SU-DHL-6 (cell line): ENCODE data around the gene TSHZ3.

Experiments used
- H2AFZ ChIP-seq: fragments of 200-600 bp; sonication (generic); 2 replicates; pipeline ENCODE4 v1.6.1; 2014; ENCODE audit warnings: low read depth, mild to moderate bottlenecking, moderate library complexity, mixed read lengths, antibody characterized with exemption, low read length; ENCODE audit not compliant: severe bottlenecking
- H3F3A ChIP-seq: fragments of 200-600 bp; shearing (Covaris generic); 2 replicates; pipeline ENCODE4 v1.6.0; 2016; ENCODE audit warnings: antibody characterized with exemption, mild to moderate bottlenecking; ENCODE audit not compliant: insufficient read depth
- H3K27ac ChIP-seq: fragments of 200-600 bp; sonication (generic); 2 replicates; pipeline ENCODE4 v1.5.1; 2016; ENCODE audit warnings: low read depth, mild to moderate bottlenecking, low read length, moderate library complexity, mixed read lengths
- H3K27me3 ChIP-seq: fragments of 200-600 bp; sonication (generic), shearing (Covaris generic); 2 replicates; pipeline ENCODE4 v1.6.0; 2014; ENCODE audit warnings: mild to moderate bottlenecking, low read length
- H3K36me3 ChIP-seq: fragments of 200-600 bp; sonication (generic); 2 replicates; pipeline ENCODE4 v1.6.1; 2014; ENCODE audit warnings: mild to moderate bottlenecking, low read length, mixed read lengths
- H3K4me2 ChIP-seq: fragments of 300-600, 200-600 bp; shearing (Covaris generic), sonication (generic); 2 replicates; pipeline ENCODE4 v1.6.0; 2014; ENCODE audit warnings: low read length, low read depth, mild to moderate bottlenecking; ENCODE audit not compliant: poor library complexity, severe bottlenecking
- H3K4me3 ChIP-seq: fragments of 200-600 bp; sonication (generic); 2 replicates; pipeline ENCODE4 v1.5.1; 2014; ENCODE audit warnings: antibody characterized with exemption, low read length, mild to moderate bottlenecking, mixed read lengths; ENCODE audit not compliant: insufficient read depth, poor library complexity, severe bottlenecking
- H3K79me2 ChIP-seq: fragments of 200-600 bp; sonication (generic); 2 replicates; pipeline ENCODE4 v1.6.1; 2014; ENCODE audit warnings: mild to moderate bottlenecking, low read length, moderate library complexity; ENCODE audit not compliant: insufficient read depth
- H3K9ac ChIP-seq: fragments of 200-600 bp; sonication (generic); 2 replicates; pipeline ENCODE4 v1.7.0; 2014; ENCODE audit warnings: mild to moderate bottlenecking, low read length
- H3K9me2 ChIP-seq: fragments of 200-600 bp; sonication (generic); replicated peaks from 2 replicates; pipeline ENCODE4 v1.6.1; 2014; ENCODE audit warnings: low read length; ENCODE audit not compliant: insufficient read depth
- H3K9me3 ChIP-seq: fragments of 200-600 bp; sonication (generic); 2 replicates; pipeline ENCODE4 v1.6.1; 2014; ENCODE audit warnings: low read length, mixed read lengths; ENCODE audit not compliant: insufficient read depth
- H4K20me1 ChIP-seq: fragments of 200-600 bp; sonication (generic); 2 replicates; pipeline ENCODE4 v1.6.1; 2014; ENCODE audit warnings: low read depth, mild to moderate bottlenecking, antibody characterized with exemption, low read length, moderate library complexity, mixed read lengths
- EZH2phosphoT487 ChIP-seq: fragments of 200-600 bp; sonication (generic), shearing (Covaris generic); conservative IDR thresholded peaks from 2 replicates; pipeline ENCODE4 v1.6.1; 2018; ENCODE audit warnings: mild to moderate bottlenecking, antibody characterized with exemption, low read length, moderate library complexity, mixed read lengths
- TF ChIP-seq, protein P1 (sequence below): fragments of 200-600 bp; sonication (generic); IDR thresholded peaks from one replicate; pipeline ENCODE4 v1.5.1; 2017; ENCODE audit warnings: antibody characterized with exemption, mild to moderate bottlenecking, low read length, moderate library complexity; ENCODE audit not compliant: insufficient read depth, poor library complexity, severe bottlenecking

TSHZ3 gene

GRCh38 chr19:31318790-31319425, 30.3 kb downstream of the TSHZ3 start:
- no peaks in the 10 kb centered on the region for H3K9me2 ChIP-seq
- no peaks in the 10 kb centered on the region for H3K27me3 ChIP-seq
- no peak overlapping the region for H3K4me2 ChIP-seq
- no peaks in the 10 kb centered on the region for H3F3A ChIP-seq
- TF ChIP-seq, protein P1, sequence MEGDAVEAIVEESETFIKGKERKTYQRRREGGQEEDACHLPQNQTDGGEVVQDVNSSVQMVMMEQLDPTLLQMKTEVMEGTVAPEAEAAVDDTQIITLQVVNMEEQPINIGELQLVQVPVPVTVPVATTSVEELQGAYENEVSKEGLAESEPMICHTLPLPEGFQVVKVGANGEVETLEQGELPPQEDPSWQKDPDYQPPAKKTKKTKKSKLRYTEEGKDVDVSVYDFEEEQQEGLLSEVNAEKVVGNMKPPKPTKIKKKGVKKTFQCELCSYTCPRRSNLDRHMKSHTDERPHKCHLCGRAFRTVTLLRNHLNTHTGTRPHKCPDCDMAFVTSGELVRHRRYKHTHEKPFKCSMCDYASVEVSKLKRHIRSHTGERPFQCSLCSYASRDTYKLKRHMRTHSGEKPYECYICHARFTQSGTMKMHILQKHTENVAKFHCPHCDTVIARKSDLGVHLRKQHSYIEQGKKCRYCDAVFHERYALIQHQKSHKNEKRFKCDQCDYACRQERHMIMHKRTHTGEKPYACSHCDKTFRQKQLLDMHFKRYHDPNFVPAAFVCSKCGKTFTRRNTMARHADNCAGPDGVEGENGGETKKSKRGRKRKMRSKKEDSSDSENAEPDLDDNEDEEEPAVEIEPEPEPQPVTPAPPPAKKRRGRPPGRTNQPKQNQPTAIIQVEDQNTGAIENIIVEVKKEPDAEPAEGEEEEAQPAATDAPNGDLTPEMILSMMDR = no peak
- TF ChIP-seq EZH2phosphoT487 = no peak
- H3K9me3 ChIP-seq = no peaks in the 10 kb centered on the region
- H2AFZ ChIP-seq = no peak overlapping the region
- H4K20me1 ChIP-seq = no peaks in the 10 kb centered on the region
- no peak overlapping the region for H3K27ac ChIP-seq
- H3K9ac ChIP-seq = no peak overlapping the region
- H3K36me3 ChIP-seq = no peaks in the 10 kb centered on the region
- no peak overlapping the region for H3K4me3 ChIP-seq
- H3K79me2 ChIP-seq = no peaks in the 10 kb centered on the region

GRCh38 chr19:31317570-31317969, 31.7 kb downstream of the TSHZ3 start:
- TF ChIP-seq EZH2phosphoT487 = no peak
- TF ChIP-seq, protein P1 = no peak
- no peak overlapping the region for H2AFZ ChIP-seq
- no peaks in the 10 kb centered on the region for H3K27me3 ChIP-seq
- no peaks in the 10 kb centered on the region for H3K79me2 ChIP-seq
- H3K27ac ChIP-seq = no peak overlapping the region
- no peak overlapping the region for H3K9ac ChIP-seq
- H4K20me1 ChIP-seq = no peaks in the 10 kb centered on the region
- no peak overlapping the region for H3K4me2 ChIP-seq
- no peaks in the 10 kb centered on the region for H3K9me3 ChIP-seq
- H3K4me3 ChIP-seq = no peak overlapping the region
- no peaks in the 10 kb centered on the region for H3F3A ChIP-seq
- no peaks in the 10 kb centered on the region for H3K9me2 ChIP-seq
- no peaks in the 10 kb centered on the region for H3K36me3 ChIP-seq

DNA sequence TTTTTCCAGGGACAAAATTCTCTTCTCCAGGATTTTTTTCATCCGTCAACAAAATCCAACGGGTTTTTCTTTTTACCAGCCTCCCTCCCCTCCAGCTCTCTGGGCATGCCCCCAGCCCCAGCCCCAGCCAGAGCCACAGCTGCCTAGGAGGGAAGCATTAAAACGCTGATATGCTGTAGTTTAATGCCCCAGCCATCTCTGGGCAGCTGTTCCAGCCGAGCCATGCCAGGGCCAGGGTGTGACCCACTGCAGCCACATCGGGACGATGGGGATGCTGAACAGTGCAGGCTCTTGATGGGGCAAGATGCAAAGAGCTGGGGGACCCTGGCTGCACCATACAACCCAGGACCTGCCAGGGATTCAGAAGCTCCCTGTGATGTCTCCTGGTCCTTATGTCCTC, 32.1 kb downstream of the TSHZ3 start:
- Histone ChIP-seq H3K9ac (no peak overlapping the region), H3K9me2 (no peaks in the 10 kb centered on the region), H4K20me1 (no peaks in the 10 kb centered on the region), H2AFZ (no peak overlapping the region), H3F3A (no peaks in the 10 kb centered on the region), H3K36me3 (no peaks in the 10 kb centered on the region), H3K9me3 (no peaks in the 10 kb centered on the region), H3K79me2 (no peaks in the 10 kb centered on the region), H3K27ac (no peak overlapping the region), H3K27me3 (no peaks in the 10 kb centered on the region), H3K4me2 (no peak overlapping the region), H3K4me3 (no peak overlapping the region)
- TF ChIP-seq, protein P1 = no peak
